Activated CD4-positive, alpha-beta T cell treated with anti-CD3 and anti-CD28 coated beads, Interleukin-2, amount 10 ng/mL, durations not matched to agents 7 days and 5 days (primary cell): ENCODE results near the gene PFN1. TPM values are rescaled to one million over a fixed set of nuclear protein-coding genes. Genes with fewer than 3 reads are reported as not detected.

Experiments
- CTCF ChIA-PET: fragments of 350-600 bp; sonication (Branson Sonifier 250); formaldehyde crosslinking; loops from one replicate; lab custom pipeline; 2021; ENCODE audit warnings: antibody characterized with exemption; lab: Charles Lee
- POLR2A ChIA-PET: fragments of 350-600 bp; sonication (Branson Sonifier 250); formaldehyde crosslinking; loops from one replicate; lab custom pipeline; 2021; ENCODE audit warnings: antibody characterized with exemption; lab: Charles Lee
- DNase-seq: peaks from one replicate; pipeline ENCODE4 v3.0.0-alpha.2; 2020
- H3K27ac Mint-ChIP-seq: one replicate; pipeline ENCODE4 v1.8.0; 2021; ENCODE audit warnings: mild to moderate bottlenecking, moderate library complexity, mixed read lengths
- H3K27me3 Mint-ChIP-seq: one replicate; pipeline ENCODE4 v1.8.0; 2021; ENCODE audit warnings: mixed read lengths
- H3K36me3 Mint-ChIP-seq: one replicate; pipeline ENCODE4 v1.8.0; 2021; ENCODE audit warnings: low read depth, mixed read lengths
- H3K4me1 Mint-ChIP-seq: one replicate; pipeline ENCODE4 v1.8.0; 2021; ENCODE audit warnings: mixed read lengths
- H3K4me3 Mint-ChIP-seq: one replicate; pipeline ENCODE4 v1.8.0; 2021; ENCODE audit warnings: mild to moderate bottlenecking, moderate library complexity, mixed read lengths
- H3K9me3 Mint-ChIP-seq: one replicate; pipeline ENCODE4 v1.8.0; 2021; ENCODE audit warnings: mixed read lengths
- total RNA-seq, 2 experiments: library from RNA; stranded (reverse); gene quantifications; one replicate each; pipeline ENCODE4 v1.2.3, GENCODE V29; 2021

The PFN1 gene
- total RNA-seq, 2 experiments from 2014 or later, result 2,428 to 2,438 TPM

DNA sequence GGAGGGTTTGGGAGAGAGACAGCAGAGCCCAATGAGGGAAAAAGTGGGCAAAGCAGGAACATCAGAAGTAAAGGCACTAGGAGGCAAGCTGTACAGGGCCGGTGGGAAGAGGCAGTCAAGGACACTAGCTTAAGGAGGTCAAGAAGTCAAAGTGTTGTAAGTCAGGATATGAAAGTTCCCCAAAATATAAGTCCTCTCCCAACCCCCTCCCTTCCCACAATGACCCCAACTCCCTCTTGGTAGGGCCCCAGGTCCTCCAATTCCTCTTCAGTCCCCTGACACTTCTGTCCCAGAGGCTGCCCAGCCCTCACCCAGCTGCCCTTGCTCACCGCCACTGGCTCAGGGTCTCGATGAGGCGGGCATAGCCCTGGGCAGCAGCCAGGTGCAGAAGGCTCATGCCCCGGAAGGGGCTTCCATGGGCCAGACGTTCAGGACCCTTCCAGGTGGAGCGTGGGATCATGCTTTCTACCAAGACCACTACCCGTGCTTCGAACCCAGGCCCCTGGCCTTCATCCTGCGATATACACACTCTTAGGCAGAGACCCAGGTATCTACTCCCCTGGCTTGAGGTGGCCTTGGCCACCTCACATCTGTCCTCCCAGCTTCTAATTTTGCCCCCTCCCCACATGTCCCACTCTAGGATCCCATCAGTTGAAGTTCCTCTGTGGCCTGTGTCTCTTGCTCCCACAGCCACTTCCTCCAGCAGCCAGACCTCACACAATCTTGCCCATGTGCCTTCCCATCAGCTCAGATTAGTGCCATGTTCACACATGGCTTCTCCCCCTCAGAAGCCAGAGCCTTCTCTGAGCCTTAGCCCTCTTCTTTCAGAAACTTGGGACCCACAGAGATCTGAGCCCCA, 25.2 kb upstream of the PFN1 start:
- H3K4me3 Mint-ChIP-seq, result no peak overlapping the region

GRCh38 chr17:4972752-4973151, 24.4 kb upstream of the PFN1 start:
- Mint-ChIP-seq H3K27me3 (no peaks in the 10 kb centered on the region), H3K36me3 (peaks cover 46% of the 10 kb centered on the region), H3K4me3 (no peak overlapping the region), H3K4me1 (peaks cover 13% of the 10 kb centered on the region), H3K27ac (peak overlapping the region; percentile 25), H3K9me3 (no peaks in the 10 kb centered on the region)
- ChIA-PET CTCF (interaction anchor here (1.2 to 3.6 kb wide), 2 partner anchors 7 to 10 kb away, joined by 4 to 21 read pairs; no protein-coding TSS in a partner anchor), POLR2A (interaction anchor here (0.6 kb wide), 1 partner anchor 779 kb away, joined by 4 read pairs; no protein-coding TSS in a partner anchor)
- no peak for DNase-seq

More for the DNA sequence above, 25.2 kb upstream of the PFN1 start:
- Mint-ChIP-seq H3K36me3 (peaks cover 51% of the 10 kb centered on the region), H3K9me3 (no peaks in the 10 kb centered on the region), H3K27ac (peak overlapping the region; percentile 25), H3K27me3 (no peaks in the 10 kb centered on the region), H3K4me1 (peaks cover 13% of the 10 kb centered on the region)
- ChIA-PET POLR2A (no interaction called here), CTCF (no interaction called here)
- DNase-seq, result no peak

GRCh38 chr17:4972322-4972721, 24.0 kb upstream of the PFN1 start:
- peaks cover 43% of the 10 kb centered on the region for H3K36me3 Mint-ChIP-seq
- DNase-seq, result no peak
- H3K9me3 Mint-ChIP-seq, result no peaks in the 10 kb centered on the region
- peaks cover 13% of the 10 kb centered on the region for H3K4me1 Mint-ChIP-seq
- ChIA-PET CTCF (interaction anchor here (1.2 to 3.6 kb wide), 2 partner anchors 8 to 11 kb away, joined by 4 to 21 read pairs; no protein-coding TSS in a partner anchor), POLR2A (interaction anchor here (0.6 kb wide), 1 partner anchor 779 kb away, joined by 4 read pairs; no protein-coding TSS in a partner anchor)
- H3K4me3 Mint-ChIP-seq, result no peak overlapping the region
- H3K27me3 Mint-ChIP-seq, result no peaks in the 10 kb centered on the region
- H3K27ac Mint-ChIP-seq, result no peak overlapping the region

DNA sequence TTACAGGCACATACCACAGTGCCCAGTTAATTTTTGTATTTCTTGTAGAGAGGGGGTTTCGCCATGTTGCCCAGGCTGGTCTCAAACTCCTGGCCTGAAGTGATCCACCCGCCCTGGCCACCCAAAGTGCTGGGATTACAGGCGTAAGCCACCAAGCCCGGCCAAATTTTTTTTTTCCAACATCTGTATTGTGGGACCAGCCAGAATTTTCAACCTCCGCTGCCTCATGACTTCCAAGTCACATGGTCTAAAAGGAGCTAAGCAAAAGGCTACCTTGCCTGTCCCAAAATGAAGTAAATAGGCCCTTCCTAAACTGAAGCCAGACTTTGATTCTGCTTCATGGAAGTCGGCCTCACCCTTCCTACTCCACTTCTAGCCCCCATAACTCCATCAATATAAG, 23.5 kb upstream of the PFN1 start:
- ChIA-PET CTCF (interaction anchor here (0.7 to 3.6 kb wide), 5 partner anchors 8 to 62 kb away, joined by 3 to 21 read pairs (median 4); no protein-coding TSS in a partner anchor), POLR2A (no interaction called here)
- Mint-ChIP-seq H3K27me3 (no peaks in the 10 kb centered on the region), H3K4me1 (peaks cover 13% of the 10 kb centered on the region), H3K4me3 (no peak overlapping the region), H3K36me3 (peaks cover 39% of the 10 kb centered on the region), H3K27ac (no peak overlapping the region), H3K9me3 (no peaks in the 10 kb centered on the region)
- no peak for DNase-seq

DNA sequence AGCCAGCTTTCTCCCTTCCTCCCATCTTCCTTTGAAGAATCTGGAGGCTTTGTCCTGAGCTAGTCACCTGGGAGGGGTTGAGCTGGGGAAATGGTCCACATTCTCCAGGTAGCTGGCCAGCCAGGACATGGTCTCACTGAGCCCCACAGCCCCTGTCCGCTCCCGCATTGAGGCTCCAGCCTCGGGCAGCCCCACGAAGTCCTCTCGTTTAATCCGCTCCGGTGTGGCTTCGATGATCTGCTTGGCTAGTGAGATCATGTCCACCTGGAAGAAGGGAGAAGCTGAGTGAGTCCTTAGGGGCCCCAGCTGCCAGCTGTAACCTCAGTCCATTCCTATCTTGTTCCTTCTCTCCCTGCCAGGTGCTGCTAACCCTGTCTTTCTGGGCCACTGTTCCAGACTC, 21.9 kb upstream of the PFN1 start:
- H3K9me3 Mint-ChIP-seq, result no peaks in the 10 kb centered on the region
- no peak overlapping the region for H3K27ac Mint-ChIP-seq
- POLR2A ChIA-PET, result no interaction called here
- H3K4me1 Mint-ChIP-seq, result peaks cover 20% of the 10 kb centered on the region
- no peak overlapping the region for H3K4me3 Mint-ChIP-seq
- H3K27me3 Mint-ChIP-seq, result no peaks in the 10 kb centered on the region
- H3K36me3 Mint-ChIP-seq, result peaks cover 41% of the 10 kb centered on the region
- CTCF ChIA-PET, result interaction anchor here (0.6 to 3.6 kb wide), 8 partner anchors 10 to 108 kb away, joined by 3 to 21 read pairs (median 4); partner anchors contain the start of genes ENO3 and ZFP3
- no peak for DNase-seq

GRCh38 chr17:4969551-4970173, 21.3 kb upstream of the PFN1 start:
- H3K4me1 Mint-ChIP-seq, result peaks cover 21% of the 10 kb centered on the region
- ChIA-PET POLR2A (interaction anchor here (4.0 kb wide), 1 partner anchor 23 kb away, joined by 44 read pairs; the partner anchor contains the start of gene PFN1), CTCF (interaction anchor here (0.6 to 3.6 kb wide), 7 partner anchors 10 to 97 kb away, joined by 3 to 21 read pairs (median 4); partner anchors contain the start of gene ENO3)
- DNase-seq, result no peak
- H3K36me3 Mint-ChIP-seq, result peaks cover 38% of the 10 kb centered on the region
- no peaks in the 10 kb centered on the region for H3K27me3 Mint-ChIP-seq
- no peak overlapping the region for H3K4me3 Mint-ChIP-seq
- H3K27ac Mint-ChIP-seq, result no peak overlapping the region
- H3K9me3 Mint-ChIP-seq, result no peaks in the 10 kb centered on the region

GRCh38 chr17:4969047-4969550, 20.8 kb upstream of the PFN1 start:
- no peak overlapping the region for H3K4me3 Mint-ChIP-seq
- H3K4me1 Mint-ChIP-seq, result peaks cover 22% of the 10 kb centered on the region
- DNase-seq, result peak; percentile 21
- H3K27ac Mint-ChIP-seq, result no peak overlapping the region
- CTCF ChIA-PET, result interaction anchor here (0.7 to 3.6 kb wide), 6 partner anchors 9 to 38 kb away, joined by 3 to 21 read pairs (median 3); partner anchors contain the start of gene ENO3
- POLR2A ChIA-PET, result interaction anchor here (4.0 kb wide), 1 partner anchor 23 kb away, joined by 44 read pairs; the partner anchor contains the start of gene PFN1
- H3K27me3 Mint-ChIP-seq, result no peaks in the 10 kb centered on the region
- H3K9me3 Mint-ChIP-seq, result no peaks in the 10 kb centered on the region
- H3K36me3 Mint-ChIP-seq, result peaks cover 32% of the 10 kb centered on the region

DNA sequence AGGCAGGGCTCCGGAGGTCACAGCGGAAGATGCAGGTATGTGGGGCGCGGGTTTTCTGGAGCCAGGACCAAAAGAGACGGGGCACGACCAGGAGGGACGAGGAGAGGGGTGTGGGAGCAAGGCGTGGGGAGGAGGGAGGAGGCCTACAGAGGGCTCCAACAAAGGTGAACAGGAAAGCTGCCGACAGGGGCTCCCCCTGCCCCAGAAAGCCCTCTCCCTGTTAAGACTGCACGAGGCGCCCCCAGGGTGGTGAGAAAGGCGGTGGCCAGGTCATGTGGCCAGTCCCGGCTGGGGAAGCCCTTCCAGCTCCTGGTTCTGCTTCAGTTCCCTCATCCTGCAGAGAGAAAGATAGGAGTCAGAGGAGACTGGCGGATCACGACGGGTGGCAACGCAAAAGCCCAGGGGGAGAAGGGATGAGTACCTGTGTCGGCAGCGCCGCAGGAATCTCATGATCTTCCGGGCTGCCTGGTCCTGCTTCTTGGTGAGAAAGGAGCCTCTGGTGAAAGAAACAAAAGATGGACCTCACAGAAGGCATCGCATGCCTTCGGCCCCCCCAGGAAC, 20.2 kb upstream of the PFN1 start:
- no peak overlapping the region for H3K27ac Mint-ChIP-seq
- H3K4me3 Mint-ChIP-seq, result no peak overlapping the region
- peaks cover 20% of the 10 kb centered on the region for H3K4me1 Mint-ChIP-seq
- peaks cover 27% of the 10 kb centered on the region for H3K36me3 Mint-ChIP-seq
- CTCF ChIA-PET, result interaction anchor here (1.0 to 3.9 kb wide), 7 partner anchors 9 to 59 kb away, joined by 3 to 23 read pairs (median 3); partner anchors contain the start of genes CAMTA2 and ENO3
- DNase-seq, result no peak
- H3K27me3 Mint-ChIP-seq, result no peaks in the 10 kb centered on the region
- POLR2A ChIA-PET, result interaction anchor here (4.0 kb wide), 1 partner anchor 22 kb away, joined by 44 read pairs; the partner anchor contains the start of gene PFN1
- H3K9me3 Mint-ChIP-seq, result no peaks in the 10 kb centered on the region

DNA sequence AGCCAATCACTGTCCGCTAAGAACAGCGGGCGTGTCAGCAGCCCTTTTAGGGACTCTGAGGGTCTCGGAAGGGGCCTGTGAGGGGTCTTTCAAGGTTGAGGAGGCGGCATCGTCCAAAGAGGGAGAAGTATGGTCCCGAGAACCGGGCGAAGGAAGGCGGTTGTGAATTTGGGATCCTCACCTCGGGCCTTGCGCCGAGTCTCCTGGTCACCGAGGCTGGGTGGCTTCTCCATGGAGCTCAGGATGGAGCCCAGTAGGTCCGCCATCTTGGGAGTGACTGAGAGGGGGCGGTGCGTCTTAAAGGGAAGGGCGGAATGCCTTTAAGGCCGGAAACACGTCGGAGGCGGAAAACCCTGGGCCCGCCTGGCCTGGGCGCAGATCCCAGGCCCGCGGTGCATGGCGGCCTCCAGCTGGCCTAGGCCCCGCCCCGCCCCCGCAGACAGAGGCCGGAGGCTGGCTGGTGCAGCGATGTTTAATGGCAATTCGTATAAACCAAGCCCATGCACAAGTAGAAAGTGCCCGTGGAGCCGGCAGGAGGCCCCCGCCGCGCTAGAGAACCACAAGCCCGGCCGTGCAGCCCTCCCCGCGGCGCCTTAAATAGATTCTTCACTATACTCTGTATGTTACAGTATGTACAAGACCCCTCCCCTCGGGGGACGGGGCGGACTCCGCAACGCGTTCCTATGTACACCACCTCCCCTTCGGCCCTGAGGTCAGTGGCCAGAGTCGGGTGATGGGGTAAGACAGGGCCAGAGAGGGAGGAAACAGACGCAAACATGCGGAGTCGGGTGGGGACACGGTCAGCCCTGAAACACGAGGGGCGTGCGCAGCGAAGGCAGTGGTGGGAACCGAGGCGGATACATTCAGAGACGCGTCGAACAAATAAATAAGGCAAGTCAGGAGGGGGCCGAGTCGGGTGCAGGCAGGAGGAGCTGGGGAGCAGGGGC, 19.5 kb upstream of the PFN1 start, which contains the start of gene SPAG7:
TSS of gene SPAG7 (minus strand) at position 279 of the 947 bp plus-strand sequence. CDS start at position 266, 13 bp downstream.
- Mint-ChIP-seq H3K27ac (peak within 1 kb of the TSS; percentile 67), H3K36me3 (peaks cover 21% of the 10 kb centered on the region), H3K9me3 (no peaks in the 10 kb centered on the region), H3K4me3 (no peak within 1 kb of the TSS), H3K27me3 (no peaks in the 10 kb centered on the region), H3K4me1 (peaks cover 20% of the 10 kb centered on the region)
- peak; percentile 93 for DNase-seq
- CTCF ChIA-PET, result interaction anchor here (0.9 to 3.9 kb wide), 16 partner anchors 10 to 95 kb away, joined by 3 to 23 read pairs (median 6); partner anchors contain the start of genes CAMTA2, ENO3, PFN1 and RNF167
- POLR2A ChIA-PET, result interaction anchor here (0.5 to 4.0 kb wide), 5 partner anchors 16 to 824 kb away, joined by 3 to 44 read pairs (median 8); partner anchors contain the start of genes C17orf107, PFN1, RNF167 and SLC25A11

GRCh38 chr17:4966844-4967538, 18.7 kb upstream of the PFN1 start:
- H3K4me1 Mint-ChIP-seq, result peaks cover 20% of the 10 kb centered on the region
- no peaks in the 10 kb centered on the region for H3K27me3 Mint-ChIP-seq
- H3K9me3 Mint-ChIP-seq, result no peaks in the 10 kb centered on the region
- no peak overlapping the region for H3K4me3 Mint-ChIP-seq
- peaks cover 16% of the 10 kb centered on the region for H3K36me3 Mint-ChIP-seq
- CTCF ChIA-PET, result interaction anchor here (0.9 to 3.9 kb wide), 14 partner anchors 10 to 96 kb away, joined by 3 to 23 read pairs (median 6); partner anchors contain the start of genes CAMTA2, ENO3, PFN1 and RNF167
- peak overlapping the region; percentile 67 for H3K27ac Mint-ChIP-seq
- DNase-seq, result peak; percentile 98
- POLR2A ChIA-PET, result interaction anchor here (0.5 to 4.0 kb wide), 6 partner anchors 15 to 823 kb away, joined by 3 to 44 read pairs (median 6); partner anchors contain the start of genes C17orf107, PFN1, RNF167 and SLC25A11
